ENCODE measurements around the gene SYNPO. TPM values are rescaled to one million over a fixed set of nuclear protein-coding genes. Genes with fewer than 3 reads are reported as not detected.

The SYNPO gene
- total RNA-seq, 1 donor from 2014 or later: 17.8 TPM

- H3K4me1 Mint-ChIP-seq (ENCODE audit: unreplicated experiment): peaks cover 77% of the 10 kb centered on the region
- no peak for DNase-seq (ENCODE audit: extremely low spot score, unreplicated experiment)
- no peaks in the 10 kb centered on the region for H3K36me3 Mint-ChIP-seq (ENCODE audit: unreplicated experiment)
- H3K4me3 Mint-ChIP-seq (ENCODE audit: unreplicated experiment): no peak overlapping the region
- no peaks in the 10 kb centered on the region for H3K27me3 Mint-ChIP-seq (ENCODE audit: unreplicated experiment)
- H3K9me3 Mint-ChIP-seq (ENCODE audit: unreplicated experiment): no peaks in the 10 kb centered on the region
- TF ChIP-seq CTCF (IDR thresholded peaks at IDR 0.05): no peak
- no peak overlapping the region for H3K27ac Mint-ChIP-seq (ENCODE audit: unreplicated experiment)
Observed at GRCh38 chr5:150603052-150603451, 37.4 kb upstream of the SYNPO start.

- Mint-ChIP-seq H3K4me1 (ENCODE audit: unreplicated experiment) (peaks cover 77% of the 10 kb centered on the region), H3K36me3 (ENCODE audit: unreplicated experiment) (no peaks in the 10 kb centered on the region), H3K27me3 (ENCODE audit: unreplicated experiment) (no peaks in the 10 kb centered on the region), H3K27ac (ENCODE audit: unreplicated experiment) (no peak overlapping the region), H3K4me3 (ENCODE audit: unreplicated experiment) (peak overlapping the region; percentile 38), H3K9me3 (ENCODE audit: unreplicated experiment) (no peaks in the 10 kb centered on the region)
- no peak for TF ChIP-seq CTCF (IDR thresholded peaks at IDR 0.05)
- DNase-seq (ENCODE audit: extremely low spot score, unreplicated experiment): no peak
Observed at GRCh38 chr5:150603491-150603890, 37.0 kb upstream of the SYNPO start.

GRCh38 chr5:150604010-150604409 lies 36.5 kb upstream of the SYNPO start:
- Mint-ChIP-seq H3K9me3 (ENCODE audit: unreplicated experiment) (no peaks in the 10 kb centered on the region), H3K27ac (ENCODE audit: unreplicated experiment) (peak overlapping the region; percentile 32), H3K36me3 (ENCODE audit: unreplicated experiment) (no peaks in the 10 kb centered on the region), H3K4me1 (ENCODE audit: unreplicated experiment) (peaks cover 75% of the 10 kb centered on the region), H3K27me3 (ENCODE audit: unreplicated experiment) (no peaks in the 10 kb centered on the region), H3K4me3 (ENCODE audit: unreplicated experiment) (no peak overlapping the region)
- TF ChIP-seq CTCF (IDR thresholded peaks at IDR 0.05): no peak
- no peak for DNase-seq (ENCODE audit: extremely low spot score, unreplicated experiment)

- no peaks in the 10 kb centered on the region for H3K9me3 Mint-ChIP-seq (ENCODE audit: unreplicated experiment)
- peak overlapping the region; percentile 72 for H3K27ac Mint-ChIP-seq (ENCODE audit: unreplicated experiment)
- peaks cover 67% of the 10 kb centered on the region for H3K4me1 Mint-ChIP-seq (ENCODE audit: unreplicated experiment)
- H3K4me3 Mint-ChIP-seq (ENCODE audit: unreplicated experiment): no peak overlapping the region
- no peak for TF ChIP-seq CTCF (IDR thresholded peaks at IDR 0.05)
- H3K36me3 Mint-ChIP-seq (ENCODE audit: unreplicated experiment): no peaks in the 10 kb centered on the region
- no peaks in the 10 kb centered on the region for H3K27me3 Mint-ChIP-seq (ENCODE audit: unreplicated experiment)
- no peak for DNase-seq (ENCODE audit: extremely low spot score, unreplicated experiment)
Observed at GRCh38 chr5:150604894-150605440, 35.5 kb upstream of the SYNPO start.

- Mint-ChIP-seq H3K4me1 (ENCODE audit: unreplicated experiment) (peaks cover 61% of the 10 kb centered on the region), H3K36me3 (ENCODE audit: unreplicated experiment) (no peaks in the 10 kb centered on the region), H3K27ac (ENCODE audit: unreplicated experiment) (peak overlapping the region; percentile 72), H3K9me3 (ENCODE audit: unreplicated experiment) (no peaks in the 10 kb centered on the region), H3K27me3 (ENCODE audit: unreplicated experiment) (no peaks in the 10 kb centered on the region), H3K4me3 (ENCODE audit: unreplicated experiment) (no peak overlapping the region)
- DNase-seq (ENCODE audit: extremely low spot score, unreplicated experiment): no peak
- no peak for TF ChIP-seq CTCF (IDR thresholded peaks at IDR 0.05)
Observed at GRCh38 chr5:150605546-150605945, 34.9 kb upstream of the SYNPO start.
